Measurements from ENCODE around the gene TAX1BP1.

The TAX1BP1 gene

GRCh38 chr7:27782849-27783248 is 42.9 kb downstream of the TAX1BP1 start:
- no peak for DNase-seq

- DNase-seq: peak; percentile 38
Measured at GRCh38 chr7:27784399-27785053, 44.6 kb downstream of the TAX1BP1 start.

GRCh38 chr7:27788437-27788836 is 48.5 kb downstream of the TAX1BP1 start:
- no peak for DNase-seq

GRCh38 chr7:27793780-27794179 is 53.8 kb downstream of the TAX1BP1 start:
- DNase-seq: no peak

- DNase-seq: no peak
Measured at GRCh38 chr7:27795977-27796376, 56.0 kb downstream of the TAX1BP1 start.

- no peak for DNase-seq
Measured at GRCh38 chr7:27799212-27799611, 59.2 kb downstream of the TAX1BP1 start.

GRCh38 chr7:27802999-27803398 is 63.0 kb downstream of the TAX1BP1 start:
- no peak for DNase-seq

- DNase-seq: no peak
Measured at GRCh38 chr7:27804139-27804538, 64.2 kb downstream of the TAX1BP1 start.

GRCh38 chr7:27808626-27809025 is 68.7 kb downstream of the TAX1BP1 start:
- DNase-seq: no peak

- no peak for DNase-seq
Measured at GRCh38 chr7:27810186-27810585, 70.2 kb downstream of the TAX1BP1 start.

GRCh38 chr7:27812706-27813105 is 72.7 kb downstream of the TAX1BP1 start:
- no peak for DNase-seq

- DNase-seq: no peak
Measured at GRCh38 chr7:27822245-27822644, 82.3 kb downstream of the TAX1BP1 start.

- no peak for DNase-seq
Measured at GRCh38 chr7:27825891-27826290, 85.9 kb downstream of the TAX1BP1 start.

GRCh38 chr7:27826357-27826756 is 86.4 kb downstream of the TAX1BP1 start:
- no peak for DNase-seq

- no peak for DNase-seq
Measured at GRCh38 chr7:27834179-27834921, 94.4 kb downstream of the TAX1BP1 start.

GRCh38 chr7:27835376-27835775 is 95.4 kb downstream of the TAX1BP1 start:
- no peak for DNase-seq

- no peak for DNase-seq
Measured at GRCh38 chr7:27836536-27836935, 96.6 kb downstream of the TAX1BP1 start.

- no peak for DNase-seq
Measured at GRCh38 chr7:27839099-27839498, 99.1 kb downstream of the TAX1BP1 start.

GRCh38 chr7:27840313-27840712 is 100.4 kb downstream of the TAX1BP1 start:
- DNase-seq: no peak

GRCh38 chr7:27840760-27841364 is 100.9 kb downstream of the TAX1BP1 start:
- DNase-seq: no peak

- no peak for DNase-seq
Measured at GRCh38 chr7:27842094-27842692, 102.2 kb downstream of the TAX1BP1 start.

- DNase-seq: no peak
Measured at GRCh38 chr7:27842851-27843250, 102.9 kb downstream of the TAX1BP1 start.

GRCh38 chr7:27843584-27844305 is 103.8 kb downstream of the TAX1BP1 start:
- DNase-seq: no peak
